Measurements from ENCODE around the gene SLC22A2.

SLC22A2 gene

GRCh38 chr6:160273196-160273595, 14.6 kb upstream of the SLC22A2 start:
- DNase-seq: no peak

GRCh38 chr6:160272707-160273106, 14.1 kb upstream of the SLC22A2 start:
- no peak for DNase-seq

- DNase-seq: no peak
Measured at GRCh38 chr6:160270347-160270746, 11.7 kb upstream of the SLC22A2 start.

- DNase-seq: no peak
Measured at GRCh38 chr6:160269771-160270170, 11.2 kb upstream of the SLC22A2 start.

GRCh38 chr6:160269023-160269521, 10.5 kb upstream of the SLC22A2 start:
- DNase-seq: no peak

- no peak for DNase-seq
Measured at GRCh38 chr6:160267102-160267501, 8.5 kb upstream of the SLC22A2 start.

DNA sequence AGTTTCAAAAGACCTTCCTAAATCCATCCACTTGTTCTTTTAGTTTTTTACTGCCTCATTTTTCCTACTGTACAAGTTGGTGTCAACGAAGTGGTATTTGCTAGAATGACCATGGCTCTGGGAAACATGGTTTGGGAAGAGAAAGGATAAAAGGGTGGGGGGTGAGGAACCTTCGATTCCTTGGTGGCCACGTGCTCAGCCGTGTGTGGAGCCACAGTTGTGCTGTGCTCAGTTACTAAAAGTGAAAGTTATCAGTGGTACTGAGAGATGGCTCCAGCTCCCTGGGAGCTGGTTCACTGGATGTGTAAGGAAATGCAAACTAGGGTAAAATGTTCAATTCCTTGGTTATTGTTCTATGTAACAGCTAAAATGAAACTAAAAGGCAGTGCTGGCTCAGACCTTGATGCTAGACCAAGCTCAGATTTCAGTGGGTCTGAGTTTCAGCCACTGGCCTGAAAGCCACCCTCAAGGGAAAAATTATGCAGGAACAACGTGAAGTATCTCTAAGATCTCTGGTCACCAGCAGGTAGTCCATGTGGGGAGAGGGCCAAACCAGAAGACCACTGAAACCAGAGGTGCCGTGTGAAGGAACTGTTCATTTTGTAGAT, 7.4 kb upstream of the SLC22A2 start:
- no peak for DNase-seq

- DNase-seq: no peak
Measured at GRCh38 chr6:160264061-160264612, 5.5 kb upstream of the SLC22A2 start.

DNA sequence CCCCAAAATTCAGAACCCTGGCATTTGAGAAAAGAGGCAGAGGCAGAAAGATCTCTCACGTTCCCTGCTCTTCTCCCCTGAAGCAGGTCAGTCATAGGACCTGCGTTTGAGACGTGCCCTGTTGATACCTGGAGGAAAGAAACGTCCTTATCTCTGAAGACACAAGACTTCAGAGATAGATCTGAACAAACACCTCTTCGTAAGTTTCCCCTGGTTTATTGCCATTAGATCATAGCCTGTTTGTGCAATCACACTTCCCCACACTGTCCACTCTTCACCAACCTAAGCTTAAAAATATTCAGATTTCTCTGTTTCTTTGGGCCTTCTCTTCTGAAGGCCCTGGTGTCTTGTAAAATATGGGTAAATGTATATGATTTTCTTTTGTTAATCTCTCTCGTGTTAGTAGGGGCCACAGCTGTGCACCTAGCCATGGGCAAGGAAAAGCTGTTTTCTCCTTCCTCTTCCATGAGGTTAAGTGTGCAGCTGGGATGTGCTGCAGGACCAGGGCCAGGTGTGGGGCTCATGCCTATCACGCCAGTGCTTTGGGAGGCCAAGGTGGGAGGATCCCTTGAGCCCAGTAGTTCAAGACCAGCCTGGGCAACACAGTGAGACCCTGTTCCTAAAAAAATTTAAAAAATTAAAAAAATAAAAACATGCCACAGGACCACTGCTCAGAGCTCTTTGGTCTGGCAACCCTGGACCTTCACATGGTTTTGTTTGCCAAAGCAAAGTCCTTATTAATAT, 4.7 kb upstream of the SLC22A2 start:
- no peak for DNase-seq

- no peak for DNase-seq
Measured at GRCh38 chr6:160261991-160262680, 3.5 kb upstream of the SLC22A2 start.

DNA sequence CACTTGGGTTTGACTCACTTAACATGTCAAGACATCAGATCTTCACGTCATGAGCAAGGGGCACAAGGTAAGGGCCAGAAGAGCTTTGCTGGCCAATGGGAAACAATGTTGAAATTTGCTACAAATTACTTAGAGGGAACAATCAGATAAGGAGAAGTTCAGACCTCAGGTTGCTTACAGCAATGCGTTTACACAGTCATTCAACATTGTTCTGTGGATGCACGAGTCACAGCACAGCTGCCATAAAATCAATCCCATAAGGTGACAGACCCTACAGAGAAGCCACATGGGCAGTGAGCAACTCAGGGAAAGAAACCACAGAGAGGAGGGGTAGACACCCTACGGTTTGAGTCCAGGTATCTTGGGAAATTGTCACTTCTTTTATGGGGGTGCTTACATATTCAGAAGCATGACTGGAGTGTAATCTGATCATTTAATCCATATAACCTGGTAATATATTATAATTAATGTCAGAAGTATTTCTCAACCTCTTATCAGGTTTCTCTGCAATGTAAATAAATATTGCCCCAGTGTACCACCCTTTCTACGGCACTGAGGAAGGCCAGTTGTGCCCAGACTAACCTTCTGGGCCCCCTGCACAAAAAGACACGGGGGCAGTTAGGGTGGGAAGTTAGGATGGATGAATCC, 2.3 kb upstream of the SLC22A2 start:
- no peak for DNase-seq

DNA sequence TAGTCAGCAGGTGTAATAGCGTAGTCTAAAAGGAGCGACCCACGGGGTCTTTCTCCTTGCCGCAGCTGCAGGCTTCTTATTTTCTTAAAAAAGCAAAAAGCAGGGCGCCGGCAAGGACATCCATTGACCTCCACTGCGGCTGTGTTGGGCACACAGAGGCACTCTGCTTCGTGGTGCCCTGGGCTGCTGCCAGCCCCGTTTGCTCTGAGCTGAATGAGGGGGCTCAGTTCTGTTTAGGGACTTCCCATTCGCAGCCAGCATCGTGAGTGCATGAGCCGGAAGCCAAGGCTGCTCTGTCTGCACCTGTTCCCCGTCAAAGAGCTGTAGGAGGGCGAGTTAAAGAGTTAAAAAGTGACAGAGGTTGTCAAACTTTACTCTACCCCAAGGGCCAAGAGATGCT, 1.7 kb upstream of the SLC22A2 start:
- DNase-seq: no peak

GRCh38 chr6:160259598-160259997, 977 bp upstream of the SLC22A2 start:
- no peak for DNase-seq

- DNase-seq: no peak
Measured at GRCh38 chr6:160259143-160259425, 463 bp upstream of the SLC22A2 start.

GRCh38 chr6:160256445-160256844, 2.2 kb downstream of the SLC22A2 start:
- DNase-seq: no peak

- no peak for DNase-seq
Measured at GRCh38 chr6:160254467-160255312, 3.9 kb downstream of the SLC22A2 start.

GRCh38 chr6:160253714-160254113, 4.9 kb downstream of the SLC22A2 start:
- no peak for DNase-seq

GRCh38 chr6:160253292-160253691, 5.3 kb downstream of the SLC22A2 start:
- DNase-seq: no peak

GRCh38 chr6:160252073-160252813, 6.4 kb downstream of the SLC22A2 start:
- DNase-seq: no peak

DNA sequence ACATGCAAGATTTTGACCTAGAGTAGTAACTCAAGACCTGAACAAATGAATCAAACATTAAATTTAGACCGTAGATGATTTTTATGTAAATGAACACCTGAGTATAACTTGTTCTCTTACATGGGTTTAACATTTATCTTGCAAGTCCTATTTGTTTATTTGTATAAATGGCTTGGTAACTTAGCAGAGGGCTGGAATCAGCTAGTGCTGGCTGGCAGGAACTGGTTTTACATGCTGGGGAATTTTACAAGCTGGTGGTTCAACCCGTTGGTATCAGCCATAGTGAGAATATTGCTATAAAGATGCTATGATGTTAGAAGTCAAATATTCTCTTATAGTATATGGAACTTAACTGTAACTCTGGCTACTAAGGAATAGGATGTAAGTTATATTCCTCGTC, 8.9 kb downstream of the SLC22A2 start:
- no peak for DNase-seq

DNA sequence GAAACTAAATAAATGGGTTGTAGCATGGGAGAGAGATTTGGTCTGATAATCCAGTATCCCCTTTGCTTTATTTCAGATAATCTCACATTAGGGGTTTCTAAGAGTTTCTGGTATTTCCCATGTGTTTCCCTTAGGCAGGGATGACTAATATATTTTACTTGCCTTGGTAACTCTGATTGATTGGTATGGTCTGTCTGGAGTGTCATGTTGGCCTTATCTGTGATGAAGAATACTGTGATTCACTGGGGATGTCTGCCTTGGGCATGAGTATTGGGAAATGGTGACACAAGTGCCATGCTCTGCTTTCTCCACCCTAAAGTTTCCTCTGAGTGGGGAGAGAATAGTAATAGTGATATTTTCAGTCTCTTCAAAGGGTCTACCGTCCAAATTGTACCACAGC, 10.1 kb downstream of the SLC22A2 start:
- no peak for DNase-seq

DNA sequence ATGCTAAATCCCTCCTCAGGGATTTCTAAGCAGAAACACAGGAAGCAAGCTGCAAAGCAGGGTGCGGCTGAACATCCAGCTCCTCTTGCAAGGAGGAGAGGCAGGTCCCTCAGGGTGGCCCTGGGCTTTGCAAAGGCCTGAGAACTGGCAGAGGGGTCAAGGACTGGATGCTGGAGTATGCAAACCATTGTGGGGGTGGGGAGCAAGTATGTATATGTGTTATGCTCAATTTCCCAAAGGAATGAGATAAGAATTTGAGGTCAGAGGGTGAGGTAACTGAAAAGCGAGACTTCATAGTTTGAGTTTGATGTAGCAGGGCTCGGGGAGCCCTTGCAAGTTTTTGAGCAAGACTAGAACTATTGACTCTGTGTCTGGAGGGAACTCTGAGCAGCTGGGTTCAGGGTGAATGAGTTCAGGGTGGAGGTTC, 11.2 kb downstream of the SLC22A2 start:
- DNase-seq: no peak
